GM23338 (cell line): ENCODE results near the gene PKDCC. TPM values are rescaled to one million over a fixed set of nuclear protein-coding genes. Genes with fewer than 3 reads are reported as not detected.

Source experiments
- ATAC-seq: fragments of 200-7000 bp; cut with Tn5 transposase; 3 replicates; pipeline ENCODE4 v1.9.1; 2020
- DNase-seq: peaks from one replicate; pipeline ENCODE4 v3.0.0-alpha.2; 2015; ENCODE audit warnings: low spot score
- H2AFZ ChIP-seq: fragments of 200-600 bp; sonication (generic); 2 replicates; pipeline ENCODE4 v1.8.0; 2016; ENCODE audit warnings: antibody characterized with exemption, mild to moderate bottlenecking, moderate library complexity
- H3F3A ChIP-seq: fragments of 200-600 bp; sonication (generic); replicated peaks from 2 replicates; pipeline ENCODE4 v1.8.0; 2017; ENCODE audit warnings: antibody characterized with exemption, mixed run types, low read depth
- H3K27ac ChIP-seq: fragments of 200-600 bp; sonication (generic); 2 replicates; pipeline ENCODE4 v1.6.1; 2016; ENCODE audit warnings: low read depth
- H3K27me3 ChIP-seq: fragments of 200-600 bp; sonication (generic); 2 replicates; pipeline ENCODE4 v1.8.0; 2016; ENCODE audit warnings: mild to moderate bottlenecking, mixed run types, moderate library complexity; ENCODE audit not compliant: insufficient read depth
- H3K36me3 ChIP-seq: fragments of 200-600 bp; sonication (generic); 2 replicates; pipeline ENCODE4 v1.8.0; 2016; ENCODE audit warnings: mild to moderate bottlenecking; ENCODE audit not compliant: insufficient read depth
- H3K4me1 ChIP-seq: fragments of 200-600 bp; sonication (generic); 2 replicates; pipeline ENCODE4 v1.8.0; 2016; ENCODE audit warnings: mild to moderate bottlenecking, moderate library complexity; ENCODE audit not compliant: insufficient read depth
- H3K4me2 ChIP-seq: fragments of 200-600 bp; sonication (generic); 2 replicates; pipeline ENCODE4 v1.7.1; 2017; ENCODE audit warnings: mixed run types
- H3K4me3 ChIP-seq: fragments of 200-600 bp; sonication (generic); 2 replicates; pipeline ENCODE4 v1.6.1; 2016; ENCODE audit warnings: mixed run types
- H3K79me2 ChIP-seq: fragments of 200-600 bp; sonication (generic); replicated peaks from 2 replicates; pipeline ENCODE4 v1.8.0; 2017; ENCODE audit warnings: mild to moderate bottlenecking; ENCODE audit not compliant: insufficient read depth
- H3K9me2 ChIP-seq: fragments of 200-600 bp; sonication (generic); 2 replicates; pipeline ENCODE4 v1.8.0; 2017; ENCODE audit not compliant: insufficient read depth
- H4K20me1 ChIP-seq: fragments of 200-600 bp; sonication (generic); replicated peaks from 2 replicates; pipeline ENCODE4 v1.8.0; 2017; ENCODE audit warnings: mild to moderate bottlenecking; ENCODE audit not compliant: insufficient read depth
- H3K27ac Mint-ChIP-seq: 2 replicates; pipeline ENCODE4 v1.8.0; 2020; ENCODE audit warnings: inconsistent platforms, mild to moderate bottlenecking, moderate library complexity, mixed read lengths
- H3K27me3 Mint-ChIP-seq: 3 replicates; pipeline ENCODE4 v1.8.0; 2022; ENCODE audit warnings: low read depth, mild to moderate bottlenecking, moderate library complexity, mixed read lengths, inconsistent platforms; ENCODE audit not compliant: insufficient read depth, poor library complexity
- H3K36me3 Mint-ChIP-seq: 3 replicates; pipeline ENCODE4 v1.8.0; 2021; ENCODE audit warnings: low read depth, mild to moderate bottlenecking, inconsistent platforms, moderate library complexity, mixed read lengths
- H3K4me1 Mint-ChIP-seq: 3 replicates; pipeline ENCODE4 v1.8.0; 2020; ENCODE audit warnings: mild to moderate bottlenecking, inconsistent platforms, mixed read lengths
- H3K4me3 Mint-ChIP-seq: 3 replicates; pipeline ENCODE4 v1.8.0; 2021; ENCODE audit warnings: moderate library complexity, mild to moderate bottlenecking, inconsistent platforms, mixed read lengths
- H3K9me3 Mint-ChIP-seq: 3 replicates; pipeline ENCODE4 v1.8.0; 2020; ENCODE audit warnings: moderate library complexity, mild to moderate bottlenecking, inconsistent platforms, mixed read lengths
- CREB1 ChIP-seq: fragments of 250-450 bp; sonication (Bioruptor Pico); IDR thresholded peaks from 2 replicates; pipeline ENCODE4 v1.5.0; 2020; ENCODE audit warnings: low read depth, mild to moderate bottlenecking, moderate library complexity
- EZH2 ChIP-seq: fragments of 200-600 bp; sonication (generic); IDR thresholded peaks from one replicate; pipeline ENCODE4 v1.8.0; 2017; ENCODE audit warnings: antibody characterized with exemption, mild to moderate bottlenecking, low read depth; ENCODE audit not compliant: unreplicated experiment
- JUNB ChIP-seq: IDR thresholded peaks from one replicate; pipeline ENCODE4 v1.6.1; 2016; ENCODE audit warnings: antibody characterized with exemption; ENCODE audit not compliant: unreplicated experiment
- NANOG ChIP-seq: IDR thresholded peaks from 2 replicates; pipeline ENCODE4 v1.6.1; 2016; ENCODE audit warnings: antibody characterized with exemption, borderline replicate concordance
- POLR2AphosphoS5 ChIP-seq: IDR thresholded peaks from 2 replicates; pipeline ENCODE4 v1.6.1; 2016; ENCODE audit warnings: antibody characterized with exemption, low read depth
- STAT1 ChIP-seq: IDR thresholded peaks from one replicate; pipeline ENCODE4 v1.6.1; 2016; ENCODE audit warnings: antibody characterized with exemption; ENCODE audit not compliant: unreplicated experiment
- ZNF114 ChIP-seq: fragments of 250-450 bp; sonication (Bioruptor Pico); IDR thresholded peaks from 2 replicates; pipeline ENCODE4 v1.5.0; 2020; ENCODE audit warnings: mild to moderate bottlenecking, moderate library complexity
- polyA plus RNA-seq: library from polyadenylated mRNA; unstranded; fragments of >200 nt; fragmentation: Nextera tagmentation; extraction: Ambion mirVana; gene quantifications from 2 replicates; pipeline ENCODE4 v1.2.1, GENCODE V29; 2016
- total RNA-seq: library from RNA; depleted of rRNA; stranded (reverse); fragments of >200 nt; shearing (Covaris generic); gene quantifications from 2 replicates; pipeline ENCODE4 v1.2.3, GENCODE V29; 2014
- TF ChIP-seq, protein P1 (sequence below): fragments of 250-450 bp; sonication (Bioruptor Pico); IDR thresholded peaks from 2 replicates; pipeline ENCODE4 v1.5.0; 2020; ENCODE audit warnings: mild to moderate bottlenecking, moderate library complexity

PKDCC gene
- total and polyA plus RNA-seq, 2 experiments from 2014 or later: 7.0 to 44.8 TPM

DNA sequence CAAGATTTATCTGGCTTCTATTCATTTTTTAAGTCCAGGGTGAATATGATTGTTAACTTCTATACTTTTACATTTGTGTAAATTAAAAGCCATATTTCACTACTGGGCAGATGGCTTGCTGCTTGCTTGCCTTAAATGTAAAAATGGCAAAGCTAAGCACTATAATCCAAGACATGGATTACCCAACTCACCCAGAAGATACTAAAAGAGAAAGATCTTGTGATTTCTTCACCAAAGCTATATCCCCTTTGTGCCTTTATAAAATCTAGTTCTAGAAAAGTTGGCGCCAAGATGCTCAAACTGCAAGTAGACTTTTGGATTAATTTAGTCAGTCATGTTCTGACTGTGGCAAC, 48.7 kb upstream of the PKDCC start:
- Mint-ChIP-seq H3K9me3 (peaks cover 10% of the 10 kb centered on the region), H3K27me3 (peaks cover 4% of the 10 kb centered on the region), H3K4me1 (peaks cover 2% of the 10 kb centered on the region; the same call in 2 of the 3 replicates), H3K36me3 (peaks cover 5% of the 10 kb centered on the region; the same call in 1 of the 3 replicates), H3K27ac (no peak overlapping the region), H3K4me3 (no peak overlapping the region)
- Histone ChIP-seq H3K36me3 (no peaks in the 10 kb centered on the region), H3K27me3 (no peaks in the 10 kb centered on the region), H3F3A (no peaks in the 10 kb centered on the region), H3K27ac (no peak overlapping the region), H4K20me1 (no peaks in the 10 kb centered on the region), H3K9me2 (peaks cover 10% of the 10 kb centered on the region; the same call in 1 of the 2 replicates), H3K4me3 (no peak overlapping the region), H3K4me2 (no peak overlapping the region), H2AFZ (no peak overlapping the region), H3K4me1 (peaks cover 10% of the 10 kb centered on the region), H3K79me2 (no peaks in the 10 kb centered on the region)
- TF ChIP-seq EZH2 (no peak), JUNB (no peak), STAT1 (no peak), CREB1 (CRISPR knock-in tag) (no peak), ZNF114 (no peak), NANOG (no peak), POLR2AphosphoS5 (no peak)
- TF ChIP-seq, protein P1, sequence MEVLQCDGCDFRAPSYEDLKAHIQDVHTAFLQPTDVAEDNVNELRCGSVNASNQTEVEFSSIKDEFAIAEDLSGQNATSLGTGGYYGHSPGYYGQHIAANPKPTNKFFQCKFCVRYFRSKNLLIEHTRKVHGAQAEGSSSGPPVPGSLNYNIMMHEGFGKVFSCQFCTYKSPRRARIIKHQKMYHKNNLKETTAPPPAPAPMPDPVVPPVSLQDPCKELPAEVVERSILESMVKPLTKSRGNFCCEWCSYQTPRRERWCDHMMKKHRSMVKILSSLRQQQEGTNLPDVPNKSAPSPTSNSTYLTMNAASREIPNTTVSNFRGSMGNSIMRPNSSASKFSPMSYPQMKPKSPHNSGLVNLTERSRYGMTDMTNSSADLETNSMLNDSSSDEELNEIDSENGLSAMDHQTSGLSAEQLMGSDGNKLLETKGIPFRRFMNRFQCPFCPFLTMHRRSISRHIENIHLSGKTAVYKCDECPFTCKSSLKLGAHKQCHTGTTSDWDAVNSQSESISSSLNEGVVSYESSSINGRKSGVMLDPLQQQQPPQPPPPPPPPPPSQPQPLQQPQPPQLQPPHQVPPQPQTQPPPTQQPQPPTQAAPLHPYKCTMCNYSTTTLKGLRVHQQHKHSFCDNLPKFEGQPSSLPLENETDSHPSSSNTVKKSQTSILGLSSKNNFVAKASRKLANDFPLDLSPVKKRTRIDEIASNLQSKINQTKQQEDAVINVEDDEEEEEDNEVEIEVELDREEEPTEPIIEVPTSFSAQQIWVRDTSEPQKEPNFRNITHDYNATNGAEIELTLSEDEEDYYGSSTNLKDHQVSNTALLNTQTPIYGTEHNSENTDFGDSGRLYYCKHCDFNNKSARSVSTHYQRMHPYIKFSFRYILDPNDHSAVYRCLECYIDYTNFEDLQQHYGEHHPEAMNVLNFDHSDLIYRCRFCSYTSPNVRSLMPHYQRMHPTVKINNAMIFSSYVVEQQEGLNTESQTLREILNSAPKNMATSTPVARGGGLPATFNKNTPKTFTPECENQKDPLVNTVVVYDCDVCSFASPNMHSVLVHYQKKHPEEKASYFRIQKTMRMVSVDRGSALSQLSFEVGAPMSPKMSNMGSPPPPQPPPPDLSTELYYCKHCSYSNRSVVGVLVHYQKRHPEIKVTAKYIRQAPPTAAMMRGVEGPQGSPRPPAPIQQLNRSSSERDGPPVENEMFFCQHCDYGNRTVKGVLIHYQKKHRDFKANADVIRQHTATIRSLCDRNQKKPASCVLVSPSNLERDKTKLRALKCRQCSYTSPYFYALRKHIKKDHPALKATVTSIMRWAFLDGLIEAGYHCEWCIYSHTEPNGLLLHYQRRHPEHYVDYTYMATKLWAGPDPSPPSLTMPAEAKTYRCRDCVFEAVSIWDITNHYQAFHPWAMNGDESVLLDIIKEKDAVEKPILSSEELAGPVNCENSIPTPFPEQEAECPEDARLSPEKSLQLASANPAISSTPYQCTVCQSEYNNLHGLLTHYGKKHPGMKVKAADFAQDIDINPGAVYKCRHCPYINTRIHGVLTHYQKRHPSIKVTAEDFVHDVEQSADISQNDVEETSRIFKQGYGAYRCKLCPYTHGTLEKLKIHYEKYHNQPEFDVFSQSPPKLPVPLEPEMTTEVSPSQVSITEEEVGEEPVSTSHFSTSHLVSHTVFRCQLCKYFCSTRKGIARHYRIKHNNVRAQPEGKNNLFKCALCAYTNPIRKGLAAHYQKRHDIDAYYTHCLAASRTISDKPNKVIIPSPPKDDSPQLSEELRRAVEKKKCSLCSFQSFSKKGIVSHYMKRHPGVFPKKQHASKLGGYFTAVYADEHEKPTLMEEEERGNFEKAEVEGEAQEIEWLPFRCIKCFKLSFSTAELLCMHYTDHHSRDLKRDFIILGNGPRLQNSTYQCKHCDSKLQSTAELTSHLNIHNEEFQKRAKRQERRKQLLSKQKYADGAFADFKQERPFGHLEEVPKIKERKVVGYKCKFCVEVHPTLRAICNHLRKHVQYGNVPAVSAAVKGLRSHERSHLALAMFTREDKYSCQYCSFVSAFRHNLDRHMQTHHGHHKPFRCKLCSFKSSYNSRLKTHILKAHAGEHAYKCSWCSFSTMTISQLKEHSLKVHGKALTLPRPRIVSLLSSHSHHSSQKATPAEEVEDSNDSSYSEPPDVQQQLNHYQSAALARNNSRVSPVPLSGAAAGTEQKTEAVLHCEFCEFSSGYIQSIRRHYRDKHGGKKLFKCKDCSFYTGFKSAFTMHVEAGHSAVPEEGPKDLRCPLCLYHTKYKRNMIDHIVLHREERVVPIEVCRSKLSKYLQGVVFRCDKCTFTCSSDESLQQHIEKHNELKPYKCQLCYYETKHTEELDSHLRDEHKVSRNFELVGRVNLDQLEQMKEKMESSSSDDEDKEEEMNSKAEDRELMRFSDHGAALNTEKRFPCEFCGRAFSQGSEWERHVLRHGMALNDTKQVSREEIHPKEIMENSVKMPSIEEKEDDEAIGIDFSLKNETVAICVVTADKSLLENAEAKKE (CRISPR knock-in tag): no peak
- no peak for ATAC-seq
- DNase-seq: no peak
